Umbilical cord (tissue), 2 donors: Measurements from ENCODE around the gene DMAC2. TPM values are rescaled to one million over a fixed set of nuclear protein-coding genes. Genes with fewer than 3 reads are reported as not detected.
"Not testable (repeated sequence)": the region's sequence is repeated elsewhere in the genome, so short reads cannot be mapped to it uniquely, and the experiment has no call there.

Experiments used
- DNase-seq: peaks from one replicate; pipeline ENCODE4 v3.0.0-alpha.2; 2015; ENCODE audit warnings: low spot score
- total RNA-seq: library from RNA; depleted of rRNA; stranded (reverse); fragments of >200 nt; gene quantifications from one replicate; pipeline ENCODE4 v1.2.3, GENCODE V29; 2014; ENCODE audit warnings: low replicate concordance; ENCODE audit not compliant: insufficient read depth

The DMAC2 gene
- total RNA-seq, 1 donor from 2014 or later = 20.9 TPM

DNA sequence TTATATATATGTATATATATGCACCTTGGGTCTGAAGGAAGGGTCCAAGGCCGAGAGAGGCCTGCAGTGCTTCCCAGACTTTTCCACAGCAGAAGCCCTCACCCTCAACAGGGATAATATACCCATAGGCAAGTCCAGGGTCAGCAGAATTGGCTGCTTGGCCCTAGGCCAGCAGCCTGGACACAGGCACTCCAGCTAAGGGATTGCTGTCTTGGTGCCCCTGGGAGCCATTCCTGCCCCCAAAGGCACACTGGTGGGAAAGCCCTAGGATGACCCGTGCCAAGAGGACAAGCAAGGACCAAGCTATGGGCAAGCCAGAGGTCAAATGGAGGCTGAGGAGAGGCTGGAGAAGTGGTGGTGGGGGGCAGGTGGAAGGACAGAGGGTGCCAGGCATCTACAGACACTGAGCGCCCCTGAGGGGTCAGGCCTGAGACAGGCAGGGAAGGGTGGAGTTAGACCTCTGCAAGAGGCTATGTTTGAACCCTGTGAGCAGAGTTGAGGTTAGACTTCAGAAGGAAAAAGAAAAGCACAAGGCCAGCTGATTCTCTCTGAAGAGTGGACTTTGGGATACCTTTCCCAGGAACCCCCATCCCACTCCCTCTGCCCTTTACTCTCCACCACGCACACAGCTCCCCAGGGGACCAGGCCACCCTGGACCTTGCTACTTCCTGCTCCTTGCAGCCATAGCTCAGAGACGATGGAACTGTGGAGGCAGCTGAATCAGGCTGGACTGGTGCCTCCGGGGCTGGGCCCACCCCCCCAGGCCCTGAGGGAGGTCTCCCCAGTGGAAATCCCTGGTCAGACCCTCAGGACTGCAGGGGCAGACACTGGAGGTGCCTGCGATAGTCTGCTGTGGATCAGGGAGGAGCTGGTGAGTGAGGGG, 3.0 kb upstream of the DMAC2 start, which contains the start of gene ERICH4:
Gene ERICH4 (plus strand): TSS at position 684 of the 883 bp plus-strand sequence. CDS start 14 bp downstream, at position 698.
- DNase-seq = no peak

DNA sequence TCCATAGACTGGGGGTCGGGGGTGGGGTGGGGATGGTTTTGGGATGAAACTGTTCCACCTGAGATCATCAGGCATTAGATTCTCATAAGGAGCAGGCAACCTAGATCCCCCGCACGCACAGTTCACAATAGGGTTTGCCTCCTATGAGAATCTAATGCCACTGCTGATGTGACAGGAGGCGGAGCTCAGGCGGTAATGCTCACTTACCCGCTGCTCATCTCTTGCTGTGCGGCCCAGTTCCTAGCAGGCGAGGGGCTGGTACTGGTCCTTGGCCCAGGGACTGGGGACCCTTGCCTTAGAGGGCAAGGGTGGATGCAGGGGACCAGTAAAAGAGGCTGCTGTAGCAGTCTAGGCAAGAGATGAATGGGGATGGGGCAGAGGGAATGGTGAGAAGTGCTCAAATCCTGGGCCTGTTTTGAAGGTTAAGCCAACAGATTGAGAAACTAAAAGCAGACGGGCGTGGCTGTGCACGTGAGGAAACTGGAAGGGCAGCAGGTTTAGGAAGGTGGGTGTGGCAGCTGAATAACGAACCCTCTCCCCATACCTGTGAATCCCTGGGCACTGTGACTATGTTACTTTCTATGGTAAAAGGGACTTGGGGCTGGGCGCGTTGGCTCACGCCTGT, 1.7 kb upstream of the DMAC2 start:
- DNase-seq = no peak

DNA sequence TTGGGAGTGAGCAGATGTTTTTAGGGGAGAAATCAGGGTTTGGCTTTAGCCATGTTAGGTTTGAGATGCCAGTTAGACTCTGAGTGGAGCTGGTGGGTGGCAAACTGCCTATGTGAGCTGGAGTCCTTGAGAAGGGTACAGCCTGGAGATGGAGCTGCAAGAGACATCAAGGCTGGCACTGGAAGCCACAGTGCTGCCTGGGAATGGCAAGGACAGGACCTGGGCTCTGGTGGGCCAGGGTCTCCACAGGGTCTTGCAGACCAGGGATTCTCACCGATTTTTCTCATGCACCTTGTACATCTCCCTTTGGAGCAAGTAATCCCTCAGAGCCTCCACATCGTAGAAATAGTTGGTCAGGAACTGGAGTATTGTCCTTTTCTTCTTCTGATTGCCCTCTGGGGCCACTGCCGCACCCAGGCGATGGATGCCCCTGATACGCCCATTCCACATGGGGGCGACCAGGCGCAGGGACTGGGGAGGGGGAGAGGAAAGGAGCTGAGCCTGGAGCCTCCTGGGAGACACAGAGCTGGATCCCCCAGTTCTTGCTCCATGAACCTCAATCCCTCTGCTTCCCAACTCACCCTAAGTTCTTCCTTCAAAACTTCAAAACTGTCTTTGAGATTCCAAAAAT, 1.7 kb downstream of the DMAC2 start:
- DNase-seq = no peak

DNA sequence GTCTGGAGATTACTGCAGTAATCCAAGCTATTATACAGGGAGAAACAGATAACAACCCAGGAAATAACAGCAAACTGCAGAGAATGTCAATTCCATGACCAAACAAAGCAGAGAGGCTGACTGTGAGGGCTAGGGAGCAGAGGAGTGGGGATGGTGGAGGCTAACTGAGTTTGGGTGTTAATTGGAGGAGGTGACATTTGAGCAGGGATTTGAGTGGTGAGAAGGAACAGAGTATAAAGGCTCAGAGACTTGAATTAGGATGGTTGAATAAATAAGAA, 3.1 kb downstream of the DMAC2 start:
- DNase-seq = no peak

DNA sequence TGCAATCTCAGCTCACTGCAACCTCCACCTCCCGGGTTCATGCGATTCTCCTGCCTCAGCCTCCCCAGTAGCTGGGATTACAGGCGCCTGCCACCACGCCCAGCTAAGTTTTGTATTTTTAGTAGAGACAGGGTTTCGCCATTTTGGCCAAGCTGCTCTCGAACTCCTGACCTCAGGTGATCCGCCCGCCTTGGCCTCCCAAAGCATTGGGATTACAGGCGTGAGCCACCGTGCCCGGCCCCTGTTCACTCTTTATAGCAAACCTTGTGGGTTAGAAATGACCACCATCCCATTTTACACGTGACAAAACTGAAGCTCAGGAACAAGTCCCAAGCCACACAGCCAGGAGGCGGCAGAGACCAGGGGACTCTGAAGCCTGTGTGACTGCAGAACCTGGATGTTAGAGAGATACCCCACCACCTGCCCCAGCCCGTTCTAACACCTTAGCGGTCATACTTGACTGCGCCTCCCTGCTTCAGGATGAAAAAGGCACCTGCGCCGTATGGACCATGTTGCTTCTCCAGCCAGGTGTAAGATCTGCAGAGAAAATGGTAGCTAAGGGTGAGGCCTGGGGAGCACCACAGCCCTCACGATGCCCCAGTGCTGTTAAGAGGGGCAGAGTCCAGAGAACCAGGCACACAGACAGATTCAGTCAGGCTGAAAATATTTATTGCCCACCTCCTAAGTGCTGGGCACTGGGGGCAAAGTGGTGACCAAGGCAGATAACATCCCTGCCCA, 3.6 kb downstream of the DMAC2 start:
- no peak for DNase-seq

DNA sequence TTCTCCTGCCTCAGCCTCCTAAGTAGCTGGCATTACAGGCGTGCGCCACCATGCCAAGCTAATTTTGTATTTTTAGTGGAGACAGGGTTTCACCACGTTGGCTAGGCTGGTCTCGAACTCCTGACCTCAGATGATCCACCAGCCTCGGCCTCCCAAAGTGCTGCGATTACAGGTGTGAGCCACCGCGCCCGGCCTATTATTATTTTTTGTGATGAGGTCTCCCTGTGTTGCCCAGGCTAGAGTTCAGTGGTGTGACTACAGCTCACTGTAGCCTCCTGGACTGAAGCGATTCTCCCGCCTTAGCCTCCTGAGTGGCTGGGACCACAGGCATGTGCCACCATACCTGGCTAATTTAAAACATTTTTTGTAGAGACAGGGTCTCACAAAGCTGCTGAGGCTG, 4.3 kb downstream of the DMAC2 start:
- not testable (repeated sequence) for DNase-seq

DNA sequence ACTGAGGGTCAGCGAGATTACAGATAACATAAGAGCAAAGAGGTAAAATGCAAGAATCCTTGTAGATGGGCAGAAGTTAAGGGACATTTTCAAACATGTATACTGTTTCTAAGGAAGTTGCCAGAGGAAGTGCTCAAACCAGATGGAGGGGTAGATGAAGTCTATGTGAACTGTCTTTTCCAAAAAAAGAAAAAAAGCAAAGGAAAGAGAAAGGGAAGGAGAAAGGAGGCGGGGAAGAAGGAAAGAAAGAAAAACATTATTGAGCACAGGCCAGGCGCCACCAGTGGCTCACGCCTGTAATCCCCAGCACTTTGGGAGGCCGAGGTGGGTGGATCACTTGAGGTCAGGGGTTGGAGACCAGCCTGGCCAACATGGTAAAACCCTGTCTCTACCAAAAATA, 5.3 kb downstream of the DMAC2 start:
- DNase-seq = no peak

DNA sequence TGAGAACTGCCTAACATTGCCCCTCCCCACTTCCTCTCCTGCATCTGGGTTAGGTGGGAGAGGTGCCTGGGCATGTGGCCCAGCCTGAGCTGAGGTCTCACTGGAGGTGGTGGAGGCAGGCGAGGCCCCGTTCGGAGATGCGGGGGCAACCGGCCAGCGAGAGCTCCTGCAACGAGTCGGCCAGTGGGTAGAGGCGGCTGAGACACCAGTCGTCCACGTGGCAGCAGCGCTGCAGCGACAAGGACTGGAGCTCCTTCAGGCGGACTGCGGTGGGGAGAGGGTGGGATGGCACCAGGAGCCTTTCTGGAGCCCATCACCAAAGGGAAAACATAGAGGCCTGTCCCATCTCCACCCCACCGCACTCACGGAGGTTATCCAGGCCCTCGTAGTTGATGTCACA, 6.5 kb downstream of the DMAC2 start:
- no peak for DNase-seq

DNA sequence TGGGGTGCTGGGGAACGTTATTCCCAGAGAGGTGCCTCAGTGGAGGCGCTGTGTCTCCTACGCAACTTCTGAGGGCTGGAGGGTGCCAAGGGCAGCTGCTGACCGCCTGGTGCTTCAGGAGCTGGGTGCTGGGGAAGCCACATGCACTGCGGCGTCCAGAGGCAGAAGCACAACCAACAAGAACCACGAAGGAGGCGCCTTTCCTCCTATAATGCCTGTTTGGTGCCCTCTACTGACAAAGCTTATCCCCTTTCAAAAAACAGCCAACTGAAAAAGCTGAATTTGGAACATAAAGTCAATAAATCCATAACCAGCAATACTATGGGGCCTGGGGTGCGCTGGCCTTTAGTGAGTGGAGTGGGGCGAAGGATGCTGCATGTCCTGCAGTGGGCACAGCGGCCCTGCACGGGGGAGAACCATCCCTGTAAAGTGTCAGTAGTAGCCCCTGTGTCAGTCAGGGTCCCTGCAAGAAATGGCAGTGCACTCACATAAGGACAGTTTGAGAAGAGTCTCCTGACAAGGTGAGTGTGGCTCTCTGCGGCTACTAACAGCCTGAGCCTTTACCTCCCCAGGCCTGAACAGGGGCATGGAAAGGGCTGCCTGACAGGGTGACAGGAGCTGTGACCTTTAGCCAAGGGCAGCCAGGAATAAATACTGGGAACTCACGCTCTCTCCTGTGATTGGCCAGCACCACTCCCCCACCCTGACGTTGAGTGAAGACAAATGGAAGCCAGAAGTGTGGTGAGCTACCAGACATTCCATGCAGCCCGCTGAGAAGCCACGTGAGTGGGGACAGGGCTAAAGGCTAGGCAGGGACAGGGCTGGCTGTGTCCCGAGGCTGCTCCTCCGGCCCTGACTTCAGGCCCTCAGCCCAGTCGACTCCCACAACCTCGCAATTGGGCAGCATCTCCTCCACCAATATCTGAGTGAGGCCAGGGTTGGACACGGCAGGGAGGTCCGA, 8.0 kb downstream of the DMAC2 start:
- DNase-seq = peak; percentile 42

DNA sequence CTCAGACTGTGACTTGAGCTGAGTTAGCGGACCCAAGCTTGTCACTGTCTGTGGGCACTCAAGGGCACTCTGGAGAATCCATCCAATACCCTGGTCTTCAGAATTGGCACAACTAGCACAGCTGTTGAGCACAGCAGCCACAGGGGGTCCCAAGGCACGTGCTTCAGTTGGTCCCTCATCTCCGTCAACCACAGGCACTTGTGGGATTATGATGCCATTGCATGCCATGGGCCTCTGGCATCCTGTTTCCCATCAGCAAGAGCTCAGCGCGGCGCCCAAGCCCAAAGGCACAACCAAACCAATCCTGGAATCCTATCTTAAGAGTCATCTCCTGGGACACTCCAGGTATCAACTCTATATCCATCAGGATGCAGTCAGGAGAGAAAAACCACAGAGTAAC, 8.8 kb downstream of the DMAC2 start:
- no peak for DNase-seq

DNA sequence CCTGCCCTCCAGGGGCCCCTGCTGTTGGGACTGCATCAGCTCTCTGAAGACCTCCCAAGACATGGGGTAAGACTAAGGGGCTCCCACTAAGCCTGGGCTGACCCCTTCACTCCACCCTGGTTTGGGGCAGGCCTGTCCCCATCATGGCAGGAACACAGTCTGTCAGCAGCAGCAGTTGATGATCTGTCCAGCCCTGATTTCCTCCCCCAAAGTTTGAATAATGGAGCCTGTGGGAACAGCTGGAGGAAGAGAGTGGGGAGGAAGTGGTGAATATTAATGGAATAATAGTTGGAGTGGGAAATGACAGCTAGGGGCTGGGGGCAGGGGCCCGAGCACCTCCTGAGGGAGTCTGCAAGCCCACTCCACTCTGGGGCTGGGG, 11.2 kb downstream of the DMAC2 start:
- DNase-seq = no peak

DNA sequence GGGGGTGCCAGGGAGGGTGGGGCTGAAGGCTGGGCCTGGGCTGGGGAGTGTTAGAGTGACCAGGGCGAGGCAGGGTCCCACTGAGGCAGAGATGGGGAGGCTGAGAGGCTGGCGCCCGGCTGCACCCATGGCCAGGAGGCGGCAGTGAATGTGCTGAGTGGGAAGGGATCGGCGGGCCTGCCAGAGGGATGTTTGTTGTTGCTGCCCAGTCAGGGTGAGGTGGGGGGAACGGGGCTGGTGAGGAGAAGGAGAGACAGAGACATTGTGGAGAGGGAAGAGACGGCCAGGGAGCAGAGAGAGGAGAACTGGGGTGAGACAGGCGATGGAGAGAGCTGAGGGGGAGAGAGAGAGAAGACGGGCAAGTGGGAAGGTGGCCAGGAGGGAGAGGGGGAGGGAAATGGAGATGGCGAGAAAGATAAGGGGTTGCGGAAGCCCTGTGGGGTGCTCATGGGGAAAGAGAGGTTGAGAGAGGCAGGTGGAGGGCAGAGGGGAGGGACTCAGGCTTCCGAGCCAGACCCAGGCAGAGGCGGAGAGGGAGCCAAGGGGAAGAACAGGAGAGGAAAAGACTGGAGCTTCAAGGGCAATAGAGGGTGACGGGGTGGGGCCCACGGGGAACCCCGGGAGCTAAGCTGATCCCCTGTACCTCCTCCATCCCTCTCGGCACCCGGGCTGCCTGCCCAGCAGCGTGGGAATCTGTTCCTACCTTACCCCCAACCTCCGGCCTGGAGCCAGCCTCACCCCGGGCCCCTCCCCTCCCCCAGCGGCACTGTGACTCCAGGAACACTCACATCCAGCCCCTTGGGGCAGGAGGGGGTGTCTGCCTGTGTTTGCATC, 11.8 kb downstream of the DMAC2 start:
- peak; percentile 31 for DNase-seq

DNA sequence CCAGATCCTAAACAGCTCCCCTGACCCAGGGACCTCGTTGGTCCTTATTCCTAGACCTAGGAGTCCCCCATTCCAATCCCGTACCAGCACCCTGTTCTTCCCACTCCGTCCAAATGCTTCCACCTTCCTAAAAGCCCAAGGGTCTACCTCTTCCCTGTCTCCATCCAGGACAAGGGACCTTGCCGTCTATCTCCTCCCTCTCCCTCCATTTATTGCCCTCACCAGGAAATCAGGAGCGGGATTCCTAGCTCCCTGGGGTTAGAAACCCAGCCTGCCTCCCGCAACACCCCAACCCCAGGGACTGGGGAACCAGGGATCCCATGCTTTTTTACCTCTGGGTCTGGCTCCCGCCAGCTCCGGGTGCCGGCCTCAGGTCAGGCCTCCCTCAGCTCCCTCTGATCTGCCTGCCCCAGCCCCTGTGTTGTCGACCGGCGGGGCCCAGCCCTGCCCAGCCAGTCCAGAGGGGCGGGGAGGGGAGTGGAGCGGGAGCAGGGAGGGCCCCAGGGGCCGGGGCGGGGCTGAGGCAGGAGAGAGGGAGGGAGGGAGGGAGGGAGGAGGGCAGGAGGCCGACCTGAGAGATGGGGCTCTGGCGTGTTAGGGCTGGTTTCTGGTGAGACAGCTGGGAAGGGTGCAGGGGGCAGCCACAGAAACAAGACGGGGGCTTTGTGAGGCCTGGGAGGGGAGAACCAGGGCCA, 12.6 kb downstream of the DMAC2 start, which contains the start of gene B3GNT8:
Gene B3GNT8 (minus strand): TSS at position 423 of the 695 bp plus-strand sequence. CDS start 596 bp downstream, outside the sequence.
- peak; percentile 93 for DNase-seq

DNA sequence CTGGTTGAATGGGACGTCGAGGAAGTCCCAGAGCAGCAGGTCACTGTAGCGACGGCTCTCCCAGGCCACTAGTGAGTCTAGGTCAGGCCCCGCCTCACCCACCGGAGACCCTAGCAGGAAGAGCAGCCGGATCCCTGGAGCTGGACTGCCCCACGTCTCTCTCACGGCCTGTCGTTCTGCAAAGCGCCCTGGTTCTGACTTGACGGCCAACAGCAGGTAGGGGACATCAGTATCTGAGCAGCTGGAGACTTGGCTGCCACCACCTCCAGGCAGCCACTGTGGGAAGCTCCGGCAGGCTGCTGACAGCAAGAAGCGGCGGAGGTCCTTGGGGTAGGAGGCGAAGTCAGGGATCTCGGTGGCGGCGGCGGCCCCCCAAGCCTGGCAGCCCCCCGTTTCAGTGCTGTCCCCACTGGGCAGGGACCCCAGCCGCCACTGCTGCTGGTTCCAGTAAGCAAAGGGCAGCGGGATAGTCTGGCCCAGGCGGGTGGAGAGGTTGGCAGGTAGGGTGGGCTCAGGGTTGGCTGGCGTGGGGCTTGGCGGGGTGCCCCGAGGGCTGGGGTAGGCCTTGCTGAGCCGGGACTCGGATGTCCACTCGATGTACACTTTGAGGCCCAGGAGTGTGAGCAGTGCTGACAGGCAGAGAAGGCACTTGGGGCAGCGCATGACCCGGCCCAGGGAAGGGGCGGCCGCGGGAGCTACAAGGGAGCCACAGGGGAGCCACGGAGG, 13.4 kb downstream of the DMAC2 start:
- DNase-seq = no peak

DNA sequence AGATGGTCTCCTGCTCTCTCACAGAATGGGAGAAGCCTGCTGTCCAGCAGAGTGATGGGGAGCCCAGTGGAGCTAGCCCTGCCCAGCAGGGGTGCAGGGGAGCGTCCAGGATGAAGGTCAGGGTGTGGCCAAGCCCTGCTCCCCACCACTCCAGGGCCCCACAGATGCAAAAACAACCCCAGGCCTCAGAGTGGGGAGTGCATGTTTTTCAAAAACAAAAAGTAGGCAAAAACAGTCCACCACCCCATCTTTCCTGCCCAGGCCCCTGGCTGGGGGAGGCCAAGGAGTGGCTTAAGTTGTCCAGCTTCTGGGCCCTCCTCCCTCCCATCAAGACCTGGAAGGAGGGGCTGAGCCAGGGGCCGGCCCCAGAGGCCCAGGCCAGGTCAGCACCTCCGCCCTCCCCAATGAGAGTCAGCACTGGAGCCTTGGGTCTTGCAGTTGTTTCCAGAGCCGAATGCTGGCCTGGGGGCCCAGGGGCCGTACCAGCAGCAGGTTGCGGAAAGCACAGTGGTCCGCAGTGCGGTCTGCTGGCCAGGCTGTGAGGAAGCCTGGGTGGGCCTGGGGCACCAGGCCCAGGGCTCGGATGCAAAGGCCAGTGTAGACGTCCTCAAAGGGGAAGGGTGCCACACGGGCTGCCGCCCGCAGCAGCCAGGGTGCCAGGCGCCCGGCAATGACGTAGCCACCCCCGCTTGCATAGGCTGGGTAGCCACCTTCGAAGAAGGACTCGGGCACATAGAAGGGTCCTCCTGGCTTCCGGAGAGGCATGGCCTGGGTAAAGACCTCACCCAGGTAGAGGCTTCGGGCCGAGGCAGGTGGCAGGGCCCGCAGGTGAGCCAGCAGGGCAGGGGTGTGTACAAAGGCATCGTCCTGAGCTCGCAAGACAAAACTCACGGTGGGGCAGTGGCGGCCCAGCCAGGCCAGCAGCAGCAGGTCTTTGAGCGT, 14.3 kb downstream of the DMAC2 start:
- DNase-seq = no peak

DNA sequence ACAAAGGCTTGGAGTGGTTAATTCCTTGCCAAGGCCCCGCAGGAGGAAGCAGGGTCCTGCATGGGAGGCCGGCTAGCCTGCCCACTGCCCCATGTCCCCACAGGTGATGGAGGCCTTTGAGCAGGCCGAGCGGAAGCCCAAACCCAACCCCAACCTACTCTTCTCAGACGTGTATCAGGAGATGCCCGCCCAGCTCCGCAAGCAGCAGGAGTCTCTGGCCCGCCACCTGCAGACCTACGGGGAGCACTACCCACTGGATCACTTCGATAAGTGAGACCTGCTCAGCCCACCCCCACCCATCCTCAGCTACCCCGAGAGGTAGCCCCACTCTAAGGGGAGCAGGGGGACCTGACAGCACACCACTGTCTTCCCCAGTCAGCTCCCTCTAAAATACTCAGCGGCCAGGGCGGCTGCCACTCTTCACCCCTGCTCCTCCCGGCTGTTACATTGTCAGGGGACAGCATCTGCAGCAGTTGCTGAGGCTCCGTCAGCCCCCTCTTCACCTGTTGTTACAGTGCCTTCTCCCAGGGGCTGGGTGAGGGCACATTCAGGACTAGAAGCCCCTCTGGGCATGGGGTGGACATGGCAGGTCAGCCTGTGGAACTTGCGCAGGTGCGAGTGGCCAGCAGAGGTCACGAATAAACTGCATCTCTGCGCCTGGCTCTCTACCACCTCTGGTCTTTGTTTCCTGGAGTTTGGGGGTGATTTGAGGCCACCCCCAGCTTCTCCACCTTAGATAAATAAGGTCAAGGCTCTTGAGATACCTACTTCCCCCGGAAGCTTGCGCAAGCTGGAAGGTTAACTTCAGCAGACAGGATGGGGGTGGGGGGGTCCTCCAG, 15.2 kb downstream of the DMAC2 start:
- DNase-seq = no peak

DNA sequence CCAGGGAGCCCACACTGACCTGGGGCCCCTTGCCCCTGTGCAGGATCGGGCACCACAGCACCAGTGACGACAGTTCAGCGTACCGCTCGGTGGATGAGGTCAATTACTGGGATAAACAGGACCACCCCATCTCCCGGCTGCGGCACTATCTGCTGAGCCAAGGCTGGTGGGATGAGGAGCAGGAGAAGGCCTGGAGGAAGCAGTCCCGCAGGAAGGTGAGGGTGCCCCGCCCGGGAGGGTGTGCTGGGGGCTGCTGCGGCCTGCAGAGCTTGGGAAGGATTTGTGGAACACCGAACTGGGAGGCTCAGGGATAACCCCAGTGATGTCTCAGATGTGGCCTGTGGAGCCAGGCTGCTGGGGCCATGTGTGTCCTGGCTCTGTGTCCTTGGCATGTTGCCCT, 16.8 kb downstream of the DMAC2 start:
- DNase-seq = no peak
